HEK293 (cell line): Measurements from ENCODE around the gene ZNF646.
A peak's percentile ranks its signal among the peaks of the same experiment; 100 is the strongest.

Experiments used
- CTCF ChIA-PET: fragments of 350-600 bp; formaldehyde crosslinking; extraction: SDS; loops from one replicate; lab custom pipeline; 2021; ENCODE audit warnings: antibody characterized with exemption; lab: Yijun Ruan, JAX
- POLR2A ChIA-PET: fragments of 300-600 bp; formaldehyde crosslinking; extraction: SDS; loops from one replicate; lab custom pipeline; 2020; ENCODE audit warnings: antibody characterized with exemption, inconsistent platforms; lab: Yijun Ruan, JAX
- H3K27ac ChIP-seq: fragments of 200-500 bp; sonication (Bioruptor generic); 2 replicates; pipeline ENCODE4 v1.5.1; 2014; ENCODE audit warnings: low read depth, low read length, control low read depth, inconsistent platforms; ENCODE audit errors: extremely low read depth
- H3K36me3 ChIP-seq, 2 experiments: fragments of 200-500 bp in 1 of 2; sonication (Bioruptor generic) in 1 of 2; 1 replicate in 1 of 2; 2 replicates in 1 of 2; pipeline ENCODE4 v1.5.1; 2014 to 2017; ENCODE audit warnings: inconsistent platforms in 2 of 2, low read length in 2 of 2; ENCODE audit not compliant: control insufficient read depth in 2 of 2, insufficient read depth in 1 of 2
- H3K4me1 ChIP-seq: fragments of 200-500 bp; sonication (Bioruptor generic); 2 replicates; pipeline ENCODE4 v1.5.1; 2014; ENCODE audit warnings: mild to moderate bottlenecking, low read length, inconsistent platforms; ENCODE audit not compliant: control insufficient read depth, insufficient read depth
- H3K4me3 ChIP-seq: 2 replicates; pipeline ENCODE4 v1.5.1; 2011; ENCODE audit warnings: low read depth, mild to moderate bottlenecking, control low read depth, low read length, moderate library complexity
- H3K9me3 ChIP-seq: fragments of 200-500 bp; sonication (Bioruptor generic); 2 replicates; pipeline ENCODE4 v1.5.1; 2014; ENCODE audit warnings: low read depth, low read length, inconsistent platforms; ENCODE audit not compliant: control insufficient read depth, insufficient read depth
- FEZF1 ChIP-seq: fragments of 450-650 bp; formaldehyde crosslinking; IDR thresholded peaks from 2 replicates; pipeline ENCODE4 v1.5.1; 2016; ENCODE audit warnings: missing biosample characterization, missing genetic modification characterization
- GLIS2 ChIP-seq: fragments of 450-650 bp; formaldehyde crosslinking; IDR thresholded peaks from 2 replicates; pipeline ENCODE4 v1.5.1; 2016; ENCODE audit warnings: missing biosample characterization, missing genetic modification characterization
- KLF8 ChIP-seq: fragments of 450-650 bp; formaldehyde crosslinking; IDR thresholded peaks from 2 replicates; pipeline ENCODE4 v1.5.1; 2016; ENCODE audit warnings: missing biosample characterization, missing genetic modification characterization
- OSR2 ChIP-seq: fragments of 450-650 bp; formaldehyde crosslinking; IDR thresholded peaks from 2 replicates; pipeline ENCODE4 v1.5.1; 2016; ENCODE audit warnings: missing biosample characterization, missing genetic modification characterization
- OVOL3 ChIP-seq: fragments of 450-650 bp; formaldehyde crosslinking; IDR thresholded peaks from 2 replicates; pipeline ENCODE4 v1.5.1; 2016; ENCODE audit warnings: missing biosample characterization, missing genetic modification characterization
- REPIN1 ChIP-seq: fragments of 450-650 bp; formaldehyde crosslinking; IDR thresholded peaks from 2 replicates; pipeline ENCODE4 v1.5.1; 2017; ENCODE audit warnings: missing biosample characterization, missing genetic modification characterization, low read depth
- YY2 ChIP-seq: fragments of 450-650 bp; formaldehyde crosslinking; IDR thresholded peaks from 2 replicates; pipeline ENCODE4 v1.5.1; 2016; ENCODE audit warnings: missing biosample characterization, missing genetic modification characterization
- ZBTB48 ChIP-seq: fragments of 450-650 bp; formaldehyde crosslinking; IDR thresholded peaks from 2 replicates; pipeline ENCODE4 v1.5.1; 2016; ENCODE audit warnings: missing biosample characterization, missing genetic modification characterization
- ZBTB8A ChIP-seq: fragments of 450-650 bp; formaldehyde crosslinking; IDR thresholded peaks from 2 replicates; pipeline ENCODE4 v1.5.1; 2016; ENCODE audit warnings: missing biosample characterization, missing genetic modification characterization
- ZFP69B ChIP-seq: fragments of 450-650 bp; formaldehyde crosslinking; IDR thresholded peaks from 2 replicates; pipeline ENCODE4 v1.5.1; 2016; ENCODE audit warnings: missing biosample characterization, missing genetic modification characterization
- ZNF121 ChIP-seq: fragments of 450-650 bp; formaldehyde crosslinking; IDR thresholded peaks from 2 replicates; pipeline ENCODE4 v1.5.1; 2016; ENCODE audit warnings: missing biosample characterization, missing genetic modification characterization
- ZNF132 ChIP-seq: fragments of 450-650 bp; formaldehyde crosslinking; IDR thresholded peaks from 2 replicates; pipeline ENCODE4 v1.5.1; 2017; ENCODE audit warnings: missing biosample characterization, missing genetic modification characterization, borderline replicate concordance
- ZNF138 ChIP-seq: fragments of 450-650 bp; formaldehyde crosslinking; IDR thresholded peaks from 2 replicates; pipeline ENCODE4 v1.5.1; 2016; ENCODE audit warnings: missing biosample characterization, missing genetic modification characterization, borderline replicate concordance
- ZNF140 ChIP-seq: fragments of 450-650 bp; formaldehyde crosslinking; IDR thresholded peaks from 2 replicates; pipeline ENCODE4 v1.5.1; 2016; ENCODE audit warnings: missing biosample characterization, missing genetic modification characterization
- ZNF16 ChIP-seq: fragments of 450-650 bp; formaldehyde crosslinking; IDR thresholded peaks from 2 replicates; pipeline ENCODE4 v1.5.1; 2016; ENCODE audit warnings: low read depth, missing biosample characterization, missing genetic modification characterization
- ZNF211 ChIP-seq: fragments of 450-650 bp; formaldehyde crosslinking; IDR thresholded peaks from 2 replicates; pipeline ENCODE4 v1.5.1; 2016; ENCODE audit warnings: low read depth, missing biosample characterization, missing genetic modification characterization
- ZNF24 ChIP-seq: fragments of 450-650 bp; formaldehyde crosslinking; IDR thresholded peaks from 2 replicates; pipeline ENCODE4 v1.5.1; 2016; ENCODE audit warnings: missing biosample characterization, missing genetic modification characterization
- ZNF266 ChIP-seq: fragments of 450-650 bp; formaldehyde crosslinking; IDR thresholded peaks from 2 replicates; pipeline ENCODE4 v1.5.1; 2016; ENCODE audit warnings: missing biosample characterization, missing genetic modification characterization, low read depth
- ZNF324 ChIP-seq: fragments of 450-650 bp; formaldehyde crosslinking; IDR thresholded peaks from 2 replicates; pipeline ENCODE4 v1.5.1; 2016; ENCODE audit warnings: missing biosample characterization, missing genetic modification characterization
- ZNF335 ChIP-seq: fragments of 450-650 bp; formaldehyde crosslinking; conservative IDR thresholded peaks from 2 replicates; pipeline ENCODE4 v1.5.1; 2016; ENCODE audit warnings: missing biosample characterization, missing genetic modification characterization
- ZNF394 ChIP-seq: fragments of 450-650 bp; formaldehyde crosslinking; IDR thresholded peaks from 2 replicates; pipeline ENCODE4 v1.5.1; 2016; ENCODE audit warnings: missing biosample characterization, missing genetic modification characterization, mild to moderate bottlenecking, moderate library complexity, borderline replicate concordance
- ZNF416 ChIP-seq: fragments of 450-650 bp; formaldehyde crosslinking; IDR thresholded peaks from 2 replicates; pipeline ENCODE4 v1.5.1; 2016; ENCODE audit warnings: missing biosample characterization, missing genetic modification characterization
- ZNF426 ChIP-seq: fragments of 450-650 bp; formaldehyde crosslinking; IDR thresholded peaks from 2 replicates; pipeline ENCODE4 v1.5.1; 2017; ENCODE audit warnings: missing biosample characterization, missing genetic modification characterization, mild to moderate bottlenecking, inconsistent platforms, moderate library complexity
- ZNF433 ChIP-seq: fragments of 450-650 bp; formaldehyde crosslinking; IDR thresholded peaks from 2 replicates; pipeline ENCODE4 v1.5.1; 2016; ENCODE audit warnings: missing biosample characterization, missing genetic modification characterization, low read depth
- ZNF488 ChIP-seq: fragments of 450-650 bp; formaldehyde crosslinking; IDR thresholded peaks from 2 replicates; pipeline ENCODE4 v1.5.1; 2016; ENCODE audit warnings: missing biosample characterization, missing genetic modification characterization
- ZNF558 ChIP-seq: fragments of 450-650 bp; formaldehyde crosslinking; IDR thresholded peaks from 2 replicates; pipeline ENCODE4 v1.5.1; 2016; ENCODE audit warnings: missing biosample characterization, missing genetic modification characterization
- ZNF629 ChIP-seq: fragments of 450-650 bp; formaldehyde crosslinking; IDR thresholded peaks from 2 replicates; pipeline ENCODE4 v1.5.1; 2017; ENCODE audit warnings: missing biosample characterization, missing genetic modification characterization
- ZNF660 ChIP-seq: fragments of 450-650 bp; IDR thresholded peaks from 2 replicates; pipeline ENCODE4 v1.5.1; 2018; ENCODE audit warnings: missing biosample characterization, mild to moderate bottlenecking, missing genetic modification characterization
- ZNF664 ChIP-seq: fragments of 450-650 bp; formaldehyde crosslinking; IDR thresholded peaks from 2 replicates; pipeline ENCODE4 v1.5.1; 2016; ENCODE audit warnings: missing biosample characterization, missing genetic modification characterization
- ZNF76 ChIP-seq: fragments of 450-650 bp; formaldehyde crosslinking; IDR thresholded peaks from 2 replicates; pipeline ENCODE4; 2016; ENCODE audit warnings: low read depth, missing biosample characterization, missing genetic modification characterization, borderline replicate concordance
- ZNF785 ChIP-seq: fragments of 450-650 bp; formaldehyde crosslinking; IDR thresholded peaks from 2 replicates; pipeline ENCODE4 v1.5.1; 2016; ENCODE audit warnings: missing biosample characterization, missing genetic modification characterization
- ZNF791 ChIP-seq: fragments of 450-650 bp; formaldehyde crosslinking; IDR thresholded peaks from 2 replicates; pipeline ENCODE4 v1.5.1; 2016; ENCODE audit warnings: missing biosample characterization, missing genetic modification characterization
- ZNF837 ChIP-seq: fragments of 450-650 bp; formaldehyde crosslinking; IDR thresholded peaks from 2 replicates; pipeline ENCODE4 v1.5.1; 2016; ENCODE audit warnings: missing biosample characterization, missing genetic modification characterization
- ZSCAN16 ChIP-seq: fragments of 450-650 bp; formaldehyde crosslinking; IDR thresholded peaks from 2 replicates; pipeline ENCODE4 v1.5.1; 2016; ENCODE audit warnings: missing biosample characterization, missing genetic modification characterization
- ZSCAN4 ChIP-seq: fragments of 450-650 bp; formaldehyde crosslinking; IDR thresholded peaks from 2 replicates; pipeline ENCODE4 v1.5.1; 2017; ENCODE audit warnings: missing biosample characterization, missing genetic modification characterization

Gene ZNF646

GRCh38 chr16:31032736-31033708 lies 41.2 kb upstream of the ZNF646 start, which contains the start of gene STX4 (continued):
- no peak for TF ChIP-seq ZNF433 (tag by site-specific recombination)
- no peak for TF ChIP-seq ZNF121 (tag by site-specific recombination)
- no peak for TF ChIP-seq ZNF785 (tag by site-specific recombination)
- TF ChIP-seq ZNF416 (tag by site-specific recombination) = no peak
- TF ChIP-seq ZNF629 (tag by site-specific recombination) = peak; percentile 100
- TF ChIP-seq ZNF426 (tag by site-specific recombination) = no peak
- TF ChIP-seq ZNF664 (tag by site-specific recombination) = no peak
- no peak for TF ChIP-seq ZNF132 (tag by site-specific recombination)
- peak; percentile 54; the same call in 1 of the 2 replicates for TF ChIP-seq REPIN1 (tag by site-specific recombination)
- no peak for TF ChIP-seq ZNF837 (tag by site-specific recombination)
- peak; percentile 56; the same call in 1 of the 2 replicates for TF ChIP-seq ZNF488
- TF ChIP-seq ZFP69B (tag by site-specific recombination) = peak; percentile 89
- TF ChIP-seq ZNF138 (tag by site-specific recombination) = no peak
- peak; percentile 22; the same call in 1 of the 2 replicates for TF ChIP-seq FEZF1 (tag by site-specific recombination)
- peak; percentile 98 for TF ChIP-seq ZNF24 (tag by site-specific recombination)
- no peak for TF ChIP-seq ZNF266 (tag by site-specific recombination)
- TF ChIP-seq GLIS2 = peak; percentile 98
- peak; percentile 78 for TF ChIP-seq ZBTB48 (tag by site-specific recombination)
- TF ChIP-seq ZNF140 (tag by site-specific recombination) = no peak
- TF ChIP-seq ZSCAN4 (tag by site-specific recombination) = peak; percentile 50; the same call in 1 of the 2 replicates
- no peak for TF ChIP-seq OVOL3 (tag by site-specific recombination)
- TF ChIP-seq ZSCAN16 (tag by site-specific recombination) = no peak
- peak; percentile 82 for TF ChIP-seq ZNF660
- peak; percentile 38; the same call in 1 of the 2 replicates for TF ChIP-seq YY2

GRCh38 chr16:31033709-31034492 lies 40.3 kb upstream of the ZNF646 start:
- CTCF ChIA-PET = interaction anchor here (0.5 to 2.3 kb wide), 2 partner anchors 50 to 51 kb away, joined by 3 to 6 read pairs; no protein-coding TSS in a partner anchor
- POLR2A ChIA-PET = interaction anchor here (0.8 to 2.6 kb wide), 7 partner anchors 40 to 1229 kb away, joined by 3 to 18 read pairs (median 4); partner anchors contain the start of genes KAT8, MAZ, ZNF646 and ZNF668
- TF ChIP-seq ZBTB8A (no peak), ZNF211 (no peak), ZNF394 (peak; percentile 91), ZNF76 (tag by site-specific recombination) (peak; percentile 94), OSR2 (tag by site-specific recombination) (no peak), ZNF16 (tag by site-specific recombination) (no peak), ZNF24 (tag by site-specific recombination) (no peak), ZNF791 (tag by site-specific recombination) (no peak), ZNF324 (peak; percentile 61; the same call in 1 of the 2 replicates), ZNF558 (no peak), KLF8 (tag by site-specific recombination) (no peak), ZNF335 (tag by site-specific recombination) (peak; percentile 97)

More at GRCh38 chr16:31033709-31034492, 40.3 kb upstream of the ZNF646 start:
- H3K36me3 ChIP-seq = peaks cover 0 to 28% of the 10 kb centered on the region in 2 experiments; a peak in 1 of 3 replicates
- H3K4me1 ChIP-seq = no peaks in the 10 kb centered on the region
- peak overlapping the region; percentile 58; the same call in 1 of the 2 replicates for H3K27ac ChIP-seq
- H3K4me3 ChIP-seq = peak overlapping the region; percentile 86
- H3K9me3 ChIP-seq = no peaks in the 10 kb centered on the region
